WTC11 (cell line): ENCODE results near the gene COL3A1. TPM values are rescaled to one million over a fixed set of nuclear protein-coding genes. Genes with fewer than 3 reads are reported as not detected.

ENCODE experiments used
- ATAC-seq: fragments of 200-7000 bp; cut with Tn5 transposase; 2 replicates; pipeline ENCODE4 v1.10.0; 2021; ENCODE audit warnings: mild to moderate bottlenecking, moderate library complexity
- CTCF ChIA-PET: fragments of 300-600 bp; sonication (Branson Sonifier 250); formaldehyde crosslinking; loops from one replicate; lab custom pipeline; 2021; ENCODE audit warnings: antibody characterized with exemption; lab: Charles Lee
- POLR2A ChIA-PET: fragments of 350-600 bp; sonication (Branson Sonifier 250); formaldehyde crosslinking; loops from one replicate; lab custom pipeline; 2021; ENCODE audit warnings: antibody characterized with exemption; lab: Charles Lee
- DNase-seq: peaks from one replicate; pipeline ENCODE4 v3.0.0; 2021; ENCODE audit warnings: low spot score
- H3K27ac Mint-ChIP-seq: 2 replicates; pipeline ENCODE4 v1.8.0; 2021; ENCODE audit warnings: mixed read lengths
- H3K27me3 Mint-ChIP-seq: 2 replicates; pipeline ENCODE4 v1.8.0; 2021; ENCODE audit warnings: low read depth, mild to moderate bottlenecking, moderate library complexity, mixed read lengths
- H3K36me3 Mint-ChIP-seq: 2 replicates; pipeline ENCODE4 v1.8.0; 2021; ENCODE audit warnings: mixed read lengths
- H3K4me1 Mint-ChIP-seq: 2 replicates; pipeline ENCODE4 v1.8.0; 2022; ENCODE audit warnings: mixed read lengths
- H3K4me3 Mint-ChIP-seq: 2 replicates; pipeline ENCODE4 v1.8.0; 2021; ENCODE audit warnings: mild to moderate bottlenecking, moderate library complexity, mixed read lengths
- H3K9me3 Mint-ChIP-seq: 2 replicates; pipeline ENCODE4 v1.8.0; 2021; ENCODE audit warnings: mixed read lengths
- CBFB ChIP-seq: sonication (generic); formaldehyde crosslinking; IDR thresholded peaks from 2 replicates; pipeline ENCODE4 v1.8.1; 2022; ENCODE audit warnings: mild to moderate bottlenecking, low read depth, missing genetic modification reagents
- ELF4 ChIP-seq: sonication (generic); formaldehyde crosslinking; IDR thresholded peaks from 2 replicates; pipeline ENCODE4 v1.8.1; 2022; ENCODE audit warnings: low read depth, mild to moderate bottlenecking, moderate library complexity, missing genetic modification reagents
- ESRRA ChIP-seq: sonication (generic); formaldehyde crosslinking; IDR thresholded peaks from 2 replicates; pipeline ENCODE4 v1.8.1; 2022; ENCODE audit warnings: mild to moderate bottlenecking, missing genetic modification reagents, borderline replicate concordance
- HMGA2 ChIP-seq: fragments of 250-450 bp; sonication (Bioruptor Pico); IDR thresholded peaks from 2 replicates; pipeline ENCODE4 v1.4.0; 2021; ENCODE audit warnings: mild to moderate bottlenecking, moderate library complexity
- IRF2 ChIP-seq: sonication (generic); formaldehyde crosslinking; IDR thresholded peaks from 2 replicates; pipeline ENCODE4 v1.8.0; 2022; ENCODE audit warnings: low read depth, missing genetic modification reagents, borderline replicate concordance
- NFE2L1 ChIP-seq: sonication (generic); formaldehyde crosslinking; IDR thresholded peaks from 2 replicates; pipeline ENCODE4 v1.8.1; 2023; ENCODE audit warnings: missing genetic modification reagents
- TCF7 ChIP-seq: sonication (generic); formaldehyde crosslinking; IDR thresholded peaks from 2 replicates; pipeline ENCODE4 v1.8.0; 2022; ENCODE audit warnings: mild to moderate bottlenecking, low read depth, missing genetic modification reagents, moderate library complexity
- TP53 ChIP-seq: sonication (generic); formaldehyde crosslinking; IDR thresholded peaks from 2 replicates; pipeline ENCODE4 v1.8.1; 2023; ENCODE audit warnings: mild to moderate bottlenecking, missing genetic modification reagents
- ZBTB21 ChIP-seq: sonication (generic); formaldehyde crosslinking; IDR thresholded peaks from 2 replicates; pipeline ENCODE4 v1.8.1; 2023; ENCODE audit warnings: mild to moderate bottlenecking, missing genetic modification reagents, borderline replicate concordance
- ZNF232 ChIP-seq: sonication (generic); formaldehyde crosslinking; IDR thresholded peaks from 2 replicates; pipeline ENCODE4 v1.8.0; 2022; ENCODE audit warnings: mild to moderate bottlenecking, missing genetic modification reagents
- ZNF671 ChIP-seq: fragments of 250-450 bp; sonication (Bioruptor Pico); IDR thresholded peaks from 2 replicates; pipeline ENCODE4 v1.8.0; 2021; ENCODE audit warnings: mild to moderate bottlenecking
- total RNA-seq: library from RNA; stranded (reverse); gene quantifications from 3 replicates; pipeline ENCODE4 v1.2.3, GENCODE V29; 2021
- TF ChIP-seq, protein P1 (sequence below): sonication (generic); formaldehyde crosslinking; conservative IDR thresholded peaks from 2 replicates; pipeline ENCODE4 v1.8.1; 2023; ENCODE audit warnings: mild to moderate bottlenecking, low read depth, missing genetic modification reagents, moderate library complexity
- TF ChIP-seq, protein P2 (sequence below): fragments of 250-450 bp; sonication (Bioruptor Pico); IDR thresholded peaks from 2 replicates; pipeline ENCODE4 v1.9.0; 2021; ENCODE audit warnings: mild to moderate bottlenecking
- TF ChIP-seq, protein P3 (sequence below): sonication (generic); formaldehyde crosslinking; IDR thresholded peaks from 2 replicates; pipeline ENCODE4 v1.8.0; 2023; ENCODE audit warnings: missing genetic modification reagents
- TF ChIP-seq, protein P4 (sequence below): sonication (generic); formaldehyde crosslinking; IDR thresholded peaks from 2 replicates; pipeline ENCODE4 v1.8.1; 2023; ENCODE audit warnings: mild to moderate bottlenecking, missing genetic modification reagents
- TF ChIP-seq, protein P5 (sequence below): sonication (generic); formaldehyde crosslinking; IDR thresholded peaks from 2 replicates; pipeline ENCODE4 v1.8.1; 2023; ENCODE audit warnings: mild to moderate bottlenecking, missing genetic modification reagents, moderate library complexity
- TF ChIP-seq, protein P6 (sequence below): fragments of 250-450 bp; sonication (Bioruptor Pico); IDR thresholded peaks from 2 replicates; pipeline ENCODE4 v1.9.0; 2021; ENCODE audit warnings: mild to moderate bottlenecking
- TF ChIP-seq, protein P7 (sequence below): sonication (generic); formaldehyde crosslinking; IDR thresholded peaks from 2 replicates; pipeline ENCODE4 v1.8.0; 2022; ENCODE audit warnings: mild to moderate bottlenecking, missing genetic modification reagents
- TF ChIP-seq, protein P8 (sequence below): sonication (generic); formaldehyde crosslinking; conservative IDR thresholded peaks from 2 replicates; pipeline ENCODE4 v1.8.1; 2022; ENCODE audit warnings: mild to moderate bottlenecking, missing genetic modification reagents

COL3A1 gene
- total RNA-seq, 1 experiment from 2014 or later, result 0.61 TPM

DNA sequence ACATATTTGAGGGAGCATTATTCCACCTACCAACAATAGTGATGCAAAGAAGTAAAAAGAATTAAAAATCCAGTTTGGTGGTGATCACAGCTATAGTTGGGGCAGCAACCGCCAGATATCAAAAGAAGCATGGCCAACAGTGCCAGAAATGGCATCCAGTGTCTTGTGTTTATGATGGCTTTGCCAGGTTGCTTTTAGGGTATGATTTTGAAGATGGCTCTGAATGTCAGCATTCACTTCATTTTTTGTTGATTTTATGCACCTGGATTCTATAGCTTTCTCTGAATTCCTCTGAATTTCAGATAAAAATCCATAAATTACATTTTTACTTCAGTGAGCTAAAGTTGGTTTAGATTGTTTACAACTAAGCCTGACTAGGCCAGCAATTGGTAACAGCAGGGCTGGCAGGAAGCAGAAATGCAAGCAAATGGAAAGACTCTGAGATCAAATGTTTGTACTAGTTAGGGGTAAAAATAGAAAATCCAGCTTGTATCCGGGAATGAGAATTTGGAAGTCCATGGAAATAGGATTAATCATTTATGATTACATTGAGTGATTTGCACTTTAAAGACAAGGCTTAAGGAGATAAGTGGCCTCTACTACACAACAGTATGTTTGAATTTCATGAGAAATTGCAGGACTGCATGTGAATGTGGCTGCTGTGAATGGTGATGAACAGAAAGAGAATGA, 40.4 kb downstream of the COL3A1 start (continued):
- TF ChIP-seq NFE2L1 (CRISPR knock-in tag), result no peak
- TF ChIP-seq, protein P1, sequence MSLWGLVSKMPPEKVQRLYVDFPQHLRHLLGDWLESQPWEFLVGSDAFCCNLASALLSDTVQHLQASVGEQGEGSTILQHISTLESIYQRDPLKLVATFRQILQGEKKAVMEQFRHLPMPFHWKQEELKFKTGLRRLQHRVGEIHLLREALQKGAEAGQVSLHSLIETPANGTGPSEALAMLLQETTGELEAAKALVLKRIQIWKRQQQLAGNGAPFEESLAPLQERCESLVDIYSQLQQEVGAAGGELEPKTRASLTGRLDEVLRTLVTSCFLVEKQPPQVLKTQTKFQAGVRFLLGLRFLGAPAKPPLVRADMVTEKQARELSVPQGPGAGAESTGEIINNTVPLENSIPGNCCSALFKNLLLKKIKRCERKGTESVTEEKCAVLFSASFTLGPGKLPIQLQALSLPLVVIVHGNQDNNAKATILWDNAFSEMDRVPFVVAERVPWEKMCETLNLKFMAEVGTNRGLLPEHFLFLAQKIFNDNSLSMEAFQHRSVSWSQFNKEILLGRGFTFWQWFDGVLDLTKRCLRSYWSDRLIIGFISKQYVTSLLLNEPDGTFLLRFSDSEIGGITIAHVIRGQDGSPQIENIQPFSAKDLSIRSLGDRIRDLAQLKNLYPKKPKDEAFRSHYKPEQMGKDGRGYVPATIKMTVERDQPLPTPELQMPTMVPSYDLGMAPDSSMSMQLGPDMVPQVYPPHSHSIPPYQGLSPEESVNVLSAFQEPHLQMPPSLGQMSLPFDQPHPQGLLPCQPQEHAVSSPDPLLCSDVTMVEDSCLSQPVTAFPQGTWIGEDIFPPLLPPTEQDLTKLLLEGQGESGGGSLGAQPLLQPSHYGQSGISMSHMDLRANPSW, result no peak
- TF ChIP-seq ZNF232, result no peak

DNA sequence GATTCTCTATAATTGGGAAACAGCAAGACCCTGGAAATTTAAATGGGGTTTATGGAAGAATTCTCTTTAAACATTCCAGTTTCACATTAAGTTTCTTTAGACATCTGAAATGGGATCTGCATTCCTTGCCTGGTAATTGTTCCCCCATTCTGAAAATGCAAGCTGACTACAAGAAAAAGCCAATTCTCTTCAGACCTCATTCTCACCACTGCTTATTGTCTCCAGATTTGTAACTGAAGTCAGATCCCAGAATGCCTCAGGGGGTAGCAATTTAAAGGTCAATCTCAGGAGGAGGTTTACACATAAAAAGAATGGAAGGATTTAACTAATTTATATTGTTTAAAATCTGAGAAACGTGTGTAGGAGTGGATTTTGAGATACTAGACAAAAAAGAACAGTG, 41.2 kb downstream of the COL3A1 start:
- CTCF ChIA-PET, result no interaction called here
- peaks cover 14% of the 10 kb centered on the region for H3K4me1 Mint-ChIP-seq
- no peak overlapping the region for H3K27ac Mint-ChIP-seq
- POLR2A ChIA-PET, result no interaction called here
- peak; percentile 28; the same call in 1 of the 2 replicates for ATAC-seq
- no peaks in the 10 kb centered on the region for H3K9me3 Mint-ChIP-seq
- no peaks in the 10 kb centered on the region for H3K27me3 Mint-ChIP-seq
- no peaks in the 10 kb centered on the region for H3K36me3 Mint-ChIP-seq
- H3K4me3 Mint-ChIP-seq, result no peak overlapping the region
- TF ChIP-seq, protein P2, sequence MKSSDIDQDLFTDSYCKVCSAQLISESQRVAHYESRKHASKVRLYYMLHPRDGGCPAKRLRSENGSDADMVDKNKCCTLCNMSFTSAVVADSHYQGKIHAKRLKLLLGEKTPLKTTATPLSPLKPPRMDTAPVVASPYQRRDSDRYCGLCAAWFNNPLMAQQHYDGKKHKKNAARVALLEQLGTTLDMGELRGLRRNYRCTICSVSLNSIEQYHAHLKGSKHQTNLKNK (CRISPR knock-in tag), result no peak
- no peak for TF ChIP-seq IRF2 (CRISPR knock-in tag)
- TF ChIP-seq, protein P3, sequence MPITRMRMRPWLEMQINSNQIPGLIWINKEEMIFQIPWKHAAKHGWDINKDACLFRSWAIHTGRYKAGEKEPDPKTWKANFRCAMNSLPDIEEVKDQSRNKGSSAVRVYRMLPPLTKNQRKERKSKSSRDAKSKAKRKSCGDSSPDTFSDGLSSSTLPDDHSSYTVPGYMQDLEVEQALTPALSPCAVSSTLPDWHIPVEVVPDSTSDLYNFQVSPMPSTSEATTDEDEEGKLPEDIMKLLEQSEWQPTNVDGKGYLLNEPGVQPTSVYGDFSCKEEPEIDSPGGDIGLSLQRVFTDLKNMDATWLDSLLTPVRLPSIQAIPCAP (CRISPR knock-in tag), result no peak
- no peak for TF ChIP-seq TCF7 (CRISPR knock-in tag)
- no peak for TF ChIP-seq ELF4
- TF ChIP-seq TP53 (CRISPR knock-in tag), result no peak
- TF ChIP-seq, protein P4, sequence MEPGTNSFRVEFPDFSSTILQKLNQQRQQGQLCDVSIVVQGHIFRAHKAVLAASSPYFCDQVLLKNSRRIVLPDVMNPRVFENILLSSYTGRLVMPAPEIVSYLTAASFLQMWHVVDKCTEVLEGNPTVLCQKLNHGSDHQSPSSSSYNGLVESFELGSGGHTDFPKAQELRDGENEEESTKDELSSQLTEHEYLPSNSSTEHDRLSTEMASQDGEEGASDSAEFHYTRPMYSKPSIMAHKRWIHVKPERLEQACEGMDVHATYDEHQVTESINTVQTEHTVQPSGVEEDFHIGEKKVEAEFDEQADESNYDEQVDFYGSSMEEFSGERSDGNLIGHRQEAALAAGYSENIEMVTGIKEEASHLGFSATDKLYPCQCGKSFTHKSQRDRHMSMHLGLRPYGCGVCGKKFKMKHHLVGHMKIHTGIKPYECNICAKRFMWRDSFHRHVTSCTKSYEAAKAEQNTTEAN, result no peak
- TF ChIP-seq ZNF671, result no peak
- TF ChIP-seq ESRRA, result no peak
- TF ChIP-seq ZBTB21 (CRISPR knock-in tag), result no peak
- TF ChIP-seq, protein P5, sequence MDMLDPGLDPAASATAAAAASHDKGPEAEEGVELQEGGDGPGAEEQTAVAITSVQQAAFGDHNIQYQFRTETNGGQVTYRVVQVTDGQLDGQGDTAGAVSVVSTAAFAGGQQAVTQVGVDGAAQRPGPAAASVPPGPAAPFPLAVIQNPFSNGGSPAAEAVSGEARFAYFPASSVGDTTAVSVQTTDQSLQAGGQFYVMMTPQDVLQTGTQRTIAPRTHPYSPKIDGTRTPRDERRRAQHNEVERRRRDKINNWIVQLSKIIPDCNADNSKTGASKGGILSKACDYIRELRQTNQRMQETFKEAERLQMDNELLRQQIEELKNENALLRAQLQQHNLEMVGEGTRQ (CRISPR knock-in tag), result no peak
- TF ChIP-seq HMGA2 (CRISPR knock-in tag), result no peak
- no peak for TF ChIP-seq ZNF232
- TF ChIP-seq, protein P6, sequence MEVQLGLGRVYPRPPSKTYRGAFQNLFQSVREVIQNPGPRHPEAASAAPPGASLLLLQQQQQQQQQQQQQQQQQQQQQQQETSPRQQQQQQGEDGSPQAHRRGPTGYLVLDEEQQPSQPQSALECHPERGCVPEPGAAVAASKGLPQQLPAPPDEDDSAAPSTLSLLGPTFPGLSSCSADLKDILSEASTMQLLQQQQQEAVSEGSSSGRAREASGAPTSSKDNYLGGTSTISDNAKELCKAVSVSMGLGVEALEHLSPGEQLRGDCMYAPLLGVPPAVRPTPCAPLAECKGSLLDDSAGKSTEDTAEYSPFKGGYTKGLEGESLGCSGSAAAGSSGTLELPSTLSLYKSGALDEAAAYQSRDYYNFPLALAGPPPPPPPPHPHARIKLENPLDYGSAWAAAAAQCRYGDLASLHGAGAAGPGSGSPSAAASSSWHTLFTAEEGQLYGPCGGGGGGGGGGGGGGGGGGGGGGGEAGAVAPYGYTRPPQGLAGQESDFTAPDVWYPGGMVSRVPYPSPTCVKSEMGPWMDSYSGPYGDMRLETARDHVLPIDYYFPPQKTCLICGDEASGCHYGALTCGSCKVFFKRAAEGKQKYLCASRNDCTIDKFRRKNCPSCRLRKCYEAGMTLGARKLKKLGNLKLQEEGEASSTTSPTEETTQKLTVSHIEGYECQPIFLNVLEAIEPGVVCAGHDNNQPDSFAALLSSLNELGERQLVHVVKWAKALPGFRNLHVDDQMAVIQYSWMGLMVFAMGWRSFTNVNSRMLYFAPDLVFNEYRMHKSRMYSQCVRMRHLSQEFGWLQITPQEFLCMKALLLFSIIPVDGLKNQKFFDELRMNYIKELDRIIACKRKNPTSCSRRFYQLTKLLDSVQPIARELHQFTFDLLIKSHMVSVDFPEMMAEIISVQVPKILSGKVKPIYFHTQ, result no peak
- no peak for TF ChIP-seq CBFB (CRISPR knock-in tag)
- TF ChIP-seq, protein P7, sequence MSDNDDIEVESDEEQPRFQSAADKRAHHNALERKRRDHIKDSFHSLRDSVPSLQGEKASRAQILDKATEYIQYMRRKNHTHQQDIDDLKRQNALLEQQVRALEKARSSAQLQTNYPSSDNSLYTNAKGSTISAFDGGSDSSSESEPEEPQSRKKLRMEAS (CRISPR knock-in tag), result no peak
- TF ChIP-seq, protein P8, sequence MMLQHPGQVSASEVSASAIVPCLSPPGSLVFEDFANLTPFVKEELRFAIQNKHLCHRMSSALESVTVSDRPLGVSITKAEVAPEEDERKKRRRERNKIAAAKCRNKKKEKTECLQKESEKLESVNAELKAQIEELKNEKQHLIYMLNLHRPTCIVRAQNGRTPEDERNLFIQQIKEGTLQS (CRISPR knock-in tag), result no peak
- DNase-seq, result no peak
